HEK293 (cell line): Measurements from ENCODE around the gene RCL1.

Experiments used
- CTCF ChIA-PET: fragments of 350-600 bp; formaldehyde crosslinking; extraction: SDS; loops from one replicate; lab custom pipeline; 2021; ENCODE audit warnings: antibody characterized with exemption; lab: Yijun Ruan, JAX
- POLR2A ChIA-PET: fragments of 300-600 bp; formaldehyde crosslinking; extraction: SDS; loops from one replicate; lab custom pipeline; 2020; ENCODE audit warnings: antibody characterized with exemption, inconsistent platforms; lab: Yijun Ruan, JAX
- H3K27ac ChIP-seq: fragments of 200-500 bp; sonication (Bioruptor generic); 2 replicates; pipeline ENCODE4 v1.5.1; 2014; ENCODE audit warnings: low read depth, low read length, control low read depth, inconsistent platforms; ENCODE audit errors: extremely low read depth
- H3K36me3 ChIP-seq, 2 experiments: fragments of 200-500 bp in 1 of 2; sonication (Bioruptor generic) in 1 of 2; 1 replicate in 1 of 2; 2 replicates in 1 of 2; pipeline ENCODE4 v1.5.1; 2014 to 2017; ENCODE audit warnings: inconsistent platforms in 2 of 2, low read length in 2 of 2; ENCODE audit not compliant: control insufficient read depth in 2 of 2, insufficient read depth in 1 of 2
- H3K4me1 ChIP-seq: fragments of 200-500 bp; sonication (Bioruptor generic); 2 replicates; pipeline ENCODE4 v1.5.1; 2014; ENCODE audit warnings: mild to moderate bottlenecking, low read length, inconsistent platforms; ENCODE audit not compliant: control insufficient read depth, insufficient read depth
- H3K4me3 ChIP-seq: 2 replicates; pipeline ENCODE4 v1.5.1; 2011; ENCODE audit warnings: low read depth, mild to moderate bottlenecking, control low read depth, low read length, moderate library complexity
- H3K9me3 ChIP-seq: fragments of 200-500 bp; sonication (Bioruptor generic); 2 replicates; pipeline ENCODE4 v1.5.1; 2014; ENCODE audit warnings: low read depth, low read length, inconsistent platforms; ENCODE audit not compliant: control insufficient read depth, insufficient read depth
- ATF2 ChIP-seq: fragments of 450-650 bp; formaldehyde crosslinking; IDR thresholded peaks from 2 replicates; pipeline ENCODE4 v1.5.1; 2016; ENCODE audit warnings: missing biosample characterization, missing genetic modification characterization, low read depth
- BCL11B ChIP-seq: fragments of 450-650 bp; formaldehyde crosslinking; IDR thresholded peaks from 2 replicates; pipeline ENCODE4 v1.5.1; 2016; ENCODE audit warnings: low read depth, missing biosample characterization, missing genetic modification characterization
- BCL6B ChIP-seq: fragments of 450-650 bp; formaldehyde crosslinking; IDR thresholded peaks from 2 replicates; pipeline ENCODE4 v1.5.1; 2017; ENCODE audit warnings: missing biosample characterization, missing genetic modification characterization
- PRDM1 ChIP-seq: fragments of 450-650 bp; formaldehyde crosslinking; IDR thresholded peaks from 2 replicates; pipeline ENCODE4; 2016; ENCODE audit warnings: missing biosample characterization, missing genetic modification characterization
- PRDM4 ChIP-seq: fragments of 450-650 bp; formaldehyde crosslinking; IDR thresholded peaks from 2 replicates; pipeline ENCODE4 v1.5.1; 2017; ENCODE audit warnings: missing biosample characterization, missing genetic modification characterization
- PRDM6 ChIP-seq: fragments of 450-650 bp; formaldehyde crosslinking; IDR thresholded peaks from 2 replicates; pipeline ENCODE4 v1.5.1; 2017; ENCODE audit warnings: missing biosample characterization, missing genetic modification characterization
- RBAK ChIP-seq: fragments of 450-650 bp; formaldehyde crosslinking; IDR thresholded peaks from 2 replicates; pipeline ENCODE4 v1.5.1; 2016; ENCODE audit warnings: missing biosample characterization, missing genetic modification characterization
- REST ChIP-seq: fragments of 450-650 bp; formaldehyde crosslinking; IDR thresholded peaks from 2 replicates; pipeline ENCODE4 v1.5.1; 2016; ENCODE audit warnings: missing biosample characterization, missing genetic modification characterization
- SCRT1 ChIP-seq: fragments of 450-650 bp; formaldehyde crosslinking; IDR thresholded peaks from 2 replicates; pipeline ENCODE4 v1.5.1; 2016; ENCODE audit warnings: missing biosample characterization, missing genetic modification characterization, borderline replicate concordance
- WT1 ChIP-seq: fragments of 450-650 bp; formaldehyde crosslinking; IDR thresholded peaks from 2 replicates; pipeline ENCODE4 v1.5.1; 2016; ENCODE audit warnings: missing biosample characterization, missing genetic modification characterization
- YY2 ChIP-seq: fragments of 450-650 bp; formaldehyde crosslinking; IDR thresholded peaks from 2 replicates; pipeline ENCODE4 v1.5.1; 2016; ENCODE audit warnings: missing biosample characterization, missing genetic modification characterization
- ZBTB6 ChIP-seq: fragments of 450-650 bp; formaldehyde crosslinking; IDR thresholded peaks from 2 replicates; pipeline ENCODE4 v1.5.1; 2017; ENCODE audit warnings: missing biosample characterization, missing genetic modification characterization
- ZFP69B ChIP-seq: fragments of 450-650 bp; formaldehyde crosslinking; IDR thresholded peaks from 2 replicates; pipeline ENCODE4 v1.5.1; 2016; ENCODE audit warnings: missing biosample characterization, missing genetic modification characterization
- ZNF341 ChIP-seq: fragments of 450-650 bp; formaldehyde crosslinking; IDR thresholded peaks from 2 replicates; pipeline ENCODE4; 2016; ENCODE audit warnings: low read depth, missing biosample characterization, missing genetic modification characterization
- ZNF514 ChIP-seq: fragments of 450-650 bp; formaldehyde crosslinking; IDR thresholded peaks from 2 replicates; pipeline ENCODE4 v1.5.1; 2016; ENCODE audit warnings: missing biosample characterization, missing genetic modification characterization
- ZNF629 ChIP-seq: fragments of 450-650 bp; formaldehyde crosslinking; IDR thresholded peaks from 2 replicates; pipeline ENCODE4 v1.5.1; 2017; ENCODE audit warnings: missing biosample characterization, missing genetic modification characterization
- ZNF677 ChIP-seq: fragments of 450-650 bp; IDR thresholded peaks from 2 replicates; pipeline ENCODE4 v1.5.0; 2018; ENCODE audit warnings: missing biosample characterization, mild to moderate bottlenecking, missing genetic modification characterization, moderate library complexity
- ZNF692 ChIP-seq: fragments of 450-650 bp; formaldehyde crosslinking; IDR thresholded peaks from 2 replicates; pipeline ENCODE4 v1.5.1; 2016; ENCODE audit warnings: missing biosample characterization, missing genetic modification characterization

RCL1 gene

GRCh38 chr9:4784403-4784802, 8.3 kb upstream of the RCL1 start:
- H3K36me3 ChIP-seq: no peaks in the 10 kb centered on the region
- POLR2A ChIA-PET: interaction anchor here (0.6 kb wide), 1 partner anchor 203 kb away, joined by 3 read pairs; no protein-coding TSS in a partner anchor
- CTCF ChIA-PET: interaction anchor here (0.7 to 1.2 kb wide), 2 partner anchors 25 to 328 kb away, joined by 3 to 4 read pairs; no protein-coding TSS in a partner anchor

GRCh38 chr9:4786599-4786998, 6.1 kb upstream of the RCL1 start:
- Histone ChIP-seq H3K27ac (no peak overlapping the region), H3K36me3 (no peaks in the 10 kb centered on the region), H3K9me3 (no peaks in the 10 kb centered on the region), H3K4me1 (no peaks in the 10 kb centered on the region), H3K4me3 (no peak overlapping the region)
- ChIA-PET POLR2A (no interaction called here), CTCF (no interaction called here)
- TF ChIP-seq ZNF341 (no peak), REST (tag by site-specific recombination) (peak; percentile 40; the same call in 1 of the 2 replicates)

More at GRCh38 chr9:4784403-4784802, 8.3 kb upstream of the RCL1 start:
- H3K9me3 ChIP-seq: no peaks in the 10 kb centered on the region
- no peak overlapping the region for H3K27ac ChIP-seq
- TF ChIP-seq BCL6B (tag by site-specific recombination) (peak; percentile 80), WT1 (tag by site-specific recombination) (0 out of 2 replicates have a peak, but pooled peaks have one; percentile 23), ZNF629 (no peak), PRDM1 (tag by site-specific recombination) (peak; percentile 70), PRDM6 (tag by site-specific recombination) (peak; percentile 65), ATF2 (0 out of 2 replicates have a peak, but pooled peaks have one; percentile 29), PRDM4 (tag by site-specific recombination) (no peak)
- no peak overlapping the region for H3K4me3 ChIP-seq
- H3K4me1 ChIP-seq: no peaks in the 10 kb centered on the region

- Histone ChIP-seq H3K36me3 (no peaks in the 10 kb centered on the region), H3K9me3 (no peaks in the 10 kb centered on the region), H3K27ac (no peak overlapping the region), H3K4me1 (no peaks in the 10 kb centered on the region), H3K4me3 (no peak overlapping the region)
- ChIA-PET POLR2A (interaction anchor here (0.7 kb wide), 1 partner anchor 145 kb away, joined by 4 read pairs; no protein-coding TSS in a partner anchor), CTCF (interaction anchor here (0.8 to 1.1 kb wide), 2 partner anchors 10 to 28 kb away, joined by 3 to 4 read pairs; no protein-coding TSS in a partner anchor)
- no peak for TF ChIP-seq ZNF677 (tag by site-specific recombination)
- TF ChIP-seq ZFP69B (tag by site-specific recombination): no peak
- no peak for TF ChIP-seq YY2 (tag by site-specific recombination)
- no peak for TF ChIP-seq ZNF514 (tag by site-specific recombination)
- no peak for TF ChIP-seq SCRT1 (tag by site-specific recombination)
- no peak for TF ChIP-seq RBAK
- TF ChIP-seq ZNF692 (tag by site-specific recombination): no peak
- no peak for TF ChIP-seq ZBTB6
- no peak for TF ChIP-seq BCL11B (tag by site-specific recombination)
These were observed 4.9 kb upstream of the RCL1 start for GRCh38 chr9:4787876-4788275.
